Osteoblast (primary cell): ENCODE data around the gene IL10RB. TPM values are rescaled to one million over a fixed set of nuclear protein-coding genes. Genes with fewer than 3 reads are reported as not detected.

Experiments
- DNase-seq: peaks from one replicate; pipeline ENCODE4 v3.0.0; 2011; ENCODE audit warnings: low spot score, mixed read lengths; ENCODE audit not compliant: insufficient read length; ENCODE audit errors: missing footprints
- H2AFZ ChIP-seq: 2 replicates; pipeline ENCODE4 v1.6.0; 2011; ENCODE audit warnings: mild to moderate bottlenecking, low read length
- H3K27ac ChIP-seq: 2 replicates; pipeline ENCODE4 v1.5.1; 2011; ENCODE audit warnings: mild to moderate bottlenecking, low read depth, low read length, moderate library complexity
- H3K27me3 ChIP-seq: 2 replicates; pipeline ENCODE4 v1.6.0; 2012; ENCODE audit warnings: mild to moderate bottlenecking, control low read depth, inconsistent platforms, low read length, moderate library complexity; ENCODE audit not compliant: insufficient read depth
- H3K36me3 ChIP-seq: 2 replicates; pipeline ENCODE4 v1.5.1; 2011; ENCODE audit warnings: mild to moderate bottlenecking, low read length, control low read depth, moderate library complexity; ENCODE audit not compliant: insufficient read depth
- H3K4me1 ChIP-seq: 2 replicates; pipeline ENCODE4 v1.5.1; 2011; ENCODE audit warnings: mild to moderate bottlenecking, low read length, control low read depth, moderate library complexity; ENCODE audit not compliant: insufficient read depth
- H3K4me2 ChIP-seq: 2 replicates; pipeline ENCODE4 v1.6.0; 2011; ENCODE audit warnings: mild to moderate bottlenecking, low read length; ENCODE audit not compliant: insufficient read depth
- H3K4me3 ChIP-seq: fragments of 200-600 bp; sonication (generic); 3 replicates; pipeline ENCODE4 v1.5.1; 2012; ENCODE audit warnings: mild to moderate bottlenecking, low read length, inconsistent platforms; ENCODE audit not compliant: insufficient read depth
- H3K79me2 ChIP-seq: 2 replicates; pipeline ENCODE4 v1.6.0; 2012; ENCODE audit warnings: mild to moderate bottlenecking, low read length, control low read depth, inconsistent platforms; ENCODE audit not compliant: insufficient read depth
- H3K9me3 ChIP-seq: 2 replicates; pipeline ENCODE4 v1.5.1; 2011; ENCODE audit warnings: low read depth, low read length, control low read depth
- H4K20me1 ChIP-seq: 2 replicates; pipeline ENCODE4 v1.6.0; 2012; ENCODE audit warnings: mild to moderate bottlenecking, low read length, control low read depth; ENCODE audit not compliant: insufficient read depth
- total RNA-seq: library from RNA; depleted of rRNA; stranded (reverse); fragments of >200 nt; gene quantifications from 2 replicates; pipeline ENCODE4 v1.2.3, GENCODE V29; 2012
- TF ChIP-seq, protein P1 (sequence below): IDR thresholded peaks from 2 replicates; pipeline ENCODE4 v1.5.1; 2011; ENCODE audit warnings: mild to moderate bottlenecking, low read depth, low read length, moderate library complexity; ENCODE audit errors: extremely low read depth

Gene IL10RB
- total RNA-seq, 1 donor: 44.9 TPM

DNA sequence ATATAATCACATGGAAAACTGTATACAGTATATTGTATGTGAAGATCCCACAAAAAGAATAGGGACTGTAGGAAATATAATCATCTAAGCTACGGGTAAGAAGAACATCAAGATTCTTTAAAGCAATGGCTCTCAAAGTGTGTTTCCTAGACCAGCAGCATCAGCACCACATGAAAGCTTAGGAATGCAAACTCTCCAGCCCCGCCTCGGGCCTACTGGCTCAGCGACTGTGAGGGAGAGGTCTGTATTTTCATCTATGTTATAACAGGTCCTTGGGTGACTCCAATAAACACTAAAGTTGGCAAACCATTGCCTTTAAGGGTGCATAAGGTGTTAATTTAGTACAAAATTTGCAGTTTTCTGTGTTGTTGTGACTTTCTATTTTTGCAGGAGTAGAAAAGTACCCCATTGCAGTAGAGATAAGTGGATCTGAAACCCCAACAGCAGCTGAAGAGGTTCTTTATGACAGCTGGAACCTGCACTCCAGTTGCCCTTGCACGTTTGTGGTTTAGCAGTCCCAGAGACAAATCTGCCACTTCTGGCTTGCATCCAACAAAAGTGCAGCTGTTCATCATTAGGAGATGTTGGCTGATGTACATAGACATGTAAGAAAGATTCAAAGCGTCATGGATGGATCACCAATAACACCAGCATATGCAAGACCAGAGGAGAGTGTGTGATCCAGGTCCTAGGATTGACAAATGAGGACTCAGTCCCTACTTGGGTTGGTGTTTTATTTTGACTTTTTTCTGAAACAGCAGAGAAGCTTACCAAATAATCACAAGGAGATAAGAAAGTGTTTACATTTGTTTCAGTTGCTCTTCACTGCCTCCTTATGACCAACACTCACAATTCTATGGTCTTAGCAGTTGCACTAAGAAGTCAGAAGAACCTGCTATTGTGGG, 42.7 kb downstream of the IL10RB start:
- Histone ChIP-seq H2AFZ (no peak overlapping the region), H4K20me1 (no peaks in the 10 kb centered on the region), H3K4me3 (no peak overlapping the region), H3K79me2 (no peaks in the 10 kb centered on the region), H3K4me2 (no peak overlapping the region), H3K27ac (no peak overlapping the region), H3K4me1 (no peaks in the 10 kb centered on the region), H3K9me3 (no peaks in the 10 kb centered on the region), H3K36me3 (no peaks in the 10 kb centered on the region), H3K27me3 (peaks cover 4% of the 10 kb centered on the region)
- TF ChIP-seq, protein P1, sequence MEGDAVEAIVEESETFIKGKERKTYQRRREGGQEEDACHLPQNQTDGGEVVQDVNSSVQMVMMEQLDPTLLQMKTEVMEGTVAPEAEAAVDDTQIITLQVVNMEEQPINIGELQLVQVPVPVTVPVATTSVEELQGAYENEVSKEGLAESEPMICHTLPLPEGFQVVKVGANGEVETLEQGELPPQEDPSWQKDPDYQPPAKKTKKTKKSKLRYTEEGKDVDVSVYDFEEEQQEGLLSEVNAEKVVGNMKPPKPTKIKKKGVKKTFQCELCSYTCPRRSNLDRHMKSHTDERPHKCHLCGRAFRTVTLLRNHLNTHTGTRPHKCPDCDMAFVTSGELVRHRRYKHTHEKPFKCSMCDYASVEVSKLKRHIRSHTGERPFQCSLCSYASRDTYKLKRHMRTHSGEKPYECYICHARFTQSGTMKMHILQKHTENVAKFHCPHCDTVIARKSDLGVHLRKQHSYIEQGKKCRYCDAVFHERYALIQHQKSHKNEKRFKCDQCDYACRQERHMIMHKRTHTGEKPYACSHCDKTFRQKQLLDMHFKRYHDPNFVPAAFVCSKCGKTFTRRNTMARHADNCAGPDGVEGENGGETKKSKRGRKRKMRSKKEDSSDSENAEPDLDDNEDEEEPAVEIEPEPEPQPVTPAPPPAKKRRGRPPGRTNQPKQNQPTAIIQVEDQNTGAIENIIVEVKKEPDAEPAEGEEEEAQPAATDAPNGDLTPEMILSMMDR: no peak
- no peak for DNase-seq

DNA sequence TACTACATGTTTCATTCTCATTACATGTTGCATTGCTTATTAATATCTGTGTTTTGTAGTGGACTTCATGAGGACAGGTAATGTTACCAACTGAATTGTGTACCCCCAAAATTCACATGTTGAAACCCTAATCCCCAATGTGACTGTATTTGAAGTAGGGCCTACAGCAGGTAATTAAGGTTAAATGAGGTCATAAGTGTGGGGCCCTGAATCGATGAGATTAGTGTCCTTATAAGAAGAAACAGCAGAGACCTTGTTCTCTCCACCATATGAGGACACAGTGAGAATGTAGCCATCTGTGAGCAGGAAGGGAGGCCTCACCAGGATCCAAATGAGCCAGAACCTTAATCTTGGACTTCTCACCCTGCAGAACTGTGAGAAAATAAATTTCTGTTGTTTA, 43.6 kb downstream of the IL10RB start:
- Histone ChIP-seq H3K4me2 (no peak overlapping the region), H3K4me3 (no peak overlapping the region), H3K79me2 (no peaks in the 10 kb centered on the region), H3K36me3 (no peaks in the 10 kb centered on the region), H3K27ac (no peak overlapping the region), H3K27me3 (peaks cover 7% of the 10 kb centered on the region), H4K20me1 (no peaks in the 10 kb centered on the region), H2AFZ (no peak overlapping the region), H3K4me1 (no peaks in the 10 kb centered on the region), H3K9me3 (no peaks in the 10 kb centered on the region)
- TF ChIP-seq, protein P1: no peak
- DNase-seq: no peak

GRCh38 chr21:33312121-33312520, 46.0 kb downstream of the IL10RB start:
- Histone ChIP-seq H2AFZ (no peak overlapping the region), H4K20me1 (no peaks in the 10 kb centered on the region), H3K27ac (no peak overlapping the region), H3K79me2 (no peaks in the 10 kb centered on the region), H3K4me2 (no peak overlapping the region), H3K4me1 (no peaks in the 10 kb centered on the region), H3K27me3 (peaks cover 29% of the 10 kb centered on the region), H3K9me3 (no peaks in the 10 kb centered on the region), H3K4me3 (no peak overlapping the region), H3K36me3 (no peaks in the 10 kb centered on the region)
- TF ChIP-seq, protein P1: no peak
- no peak for DNase-seq

DNA sequence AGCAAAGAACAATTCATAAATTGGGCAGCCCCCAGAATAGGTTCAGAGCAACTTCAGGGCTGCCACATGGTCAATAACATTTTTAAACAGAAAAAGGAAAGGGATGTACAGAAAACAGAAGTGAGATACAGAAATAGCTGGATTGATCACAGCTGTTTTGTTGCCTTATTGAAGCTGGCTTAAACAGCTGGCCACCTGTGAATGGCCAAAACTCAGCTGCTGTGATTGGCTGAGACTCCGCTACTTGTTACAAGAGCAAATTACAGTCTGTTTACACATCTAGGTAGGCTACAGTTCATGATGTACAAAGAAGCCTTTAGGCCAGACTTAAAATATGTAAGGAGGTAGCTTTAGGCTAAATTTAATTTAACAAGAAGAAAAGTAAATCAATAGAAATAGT, 47.0 kb downstream of the IL10RB start:
- no peak overlapping the region for H2AFZ ChIP-seq
- no peak overlapping the region for H3K4me2 ChIP-seq
- H3K4me1 ChIP-seq: no peaks in the 10 kb centered on the region
- no peak for DNase-seq
- TF ChIP-seq, protein P1: no peak
- no peaks in the 10 kb centered on the region for H4K20me1 ChIP-seq
- H3K9me3 ChIP-seq: no peaks in the 10 kb centered on the region
- H3K27ac ChIP-seq: no peak overlapping the region
- no peaks in the 10 kb centered on the region for H3K79me2 ChIP-seq
- peaks cover 37% of the 10 kb centered on the region for H3K27me3 ChIP-seq
- no peaks in the 10 kb centered on the region for H3K36me3 ChIP-seq
- no peak overlapping the region for H3K4me3 ChIP-seq
